ENCODE results near the gene MAGI2. TPM values are rescaled to one million over a fixed set of nuclear protein-coding genes. Genes with fewer than 3 reads are reported as not detected.

Gene MAGI2
- total RNA-seq, 1 donor from 2014 or later: 10.7 TPM

DNA sequence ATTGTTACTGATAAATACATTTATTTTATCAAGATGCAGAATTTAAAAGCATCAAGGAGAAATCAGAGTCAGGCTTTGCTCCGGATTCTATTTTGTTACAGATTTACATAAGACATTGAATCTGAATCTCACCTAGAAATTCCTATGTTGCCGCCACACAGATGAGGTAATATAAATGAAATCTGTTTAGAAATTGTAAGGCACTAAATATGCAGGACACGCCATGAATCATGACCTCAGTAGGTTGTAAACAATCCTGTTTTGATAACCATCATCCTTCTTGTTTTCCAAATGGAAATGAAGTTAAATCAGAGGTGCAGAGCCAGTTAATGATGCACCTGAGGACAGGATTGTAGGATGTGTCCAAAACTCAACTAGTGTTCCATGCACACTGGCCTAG is 778.0 kb downstream of the MAGI2 start:
- Mint-ChIP-seq H3K27ac (ENCODE audit: unreplicated experiment) (no peak overlapping the region), H3K9me3 (ENCODE audit: unreplicated experiment) (peaks cover under 1% of the 10 kb centered on the region)

DNA sequence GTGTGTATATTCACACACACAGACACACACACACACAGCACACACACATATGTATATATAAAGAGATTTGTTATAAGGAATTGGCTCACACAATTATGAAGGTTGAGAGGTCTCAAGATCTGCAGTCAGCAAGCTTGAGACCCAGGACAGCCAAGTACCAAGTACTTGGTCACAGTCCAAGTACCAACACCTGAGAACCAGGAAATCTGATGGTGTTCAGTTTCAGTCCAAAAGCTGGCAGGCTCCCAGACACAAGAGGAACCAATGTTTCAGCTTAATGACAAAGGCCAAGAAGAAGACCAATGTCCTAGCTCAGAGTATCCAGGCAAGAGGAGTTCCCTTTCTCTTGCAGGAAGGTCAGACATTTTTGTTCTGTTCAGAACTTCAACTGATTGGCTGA is 780.2 kb downstream of the MAGI2 start:
- Mint-ChIP-seq H3K9me3 (ENCODE audit: unreplicated experiment) (peaks cover 9% of the 10 kb centered on the region), H3K27me3 (ENCODE audit: unreplicated experiment) (no peaks in the 10 kb centered on the region), H3K4me3 (ENCODE audit: unreplicated experiment) (no peak overlapping the region), H3K36me3 (ENCODE audit: unreplicated experiment) (no peaks in the 10 kb centered on the region), H3K27ac (ENCODE audit: unreplicated experiment) (no peak overlapping the region), H3K4me1 (ENCODE audit: unreplicated experiment) (no peaks in the 10 kb centered on the region)
- TF ChIP-seq, protein P1, sequence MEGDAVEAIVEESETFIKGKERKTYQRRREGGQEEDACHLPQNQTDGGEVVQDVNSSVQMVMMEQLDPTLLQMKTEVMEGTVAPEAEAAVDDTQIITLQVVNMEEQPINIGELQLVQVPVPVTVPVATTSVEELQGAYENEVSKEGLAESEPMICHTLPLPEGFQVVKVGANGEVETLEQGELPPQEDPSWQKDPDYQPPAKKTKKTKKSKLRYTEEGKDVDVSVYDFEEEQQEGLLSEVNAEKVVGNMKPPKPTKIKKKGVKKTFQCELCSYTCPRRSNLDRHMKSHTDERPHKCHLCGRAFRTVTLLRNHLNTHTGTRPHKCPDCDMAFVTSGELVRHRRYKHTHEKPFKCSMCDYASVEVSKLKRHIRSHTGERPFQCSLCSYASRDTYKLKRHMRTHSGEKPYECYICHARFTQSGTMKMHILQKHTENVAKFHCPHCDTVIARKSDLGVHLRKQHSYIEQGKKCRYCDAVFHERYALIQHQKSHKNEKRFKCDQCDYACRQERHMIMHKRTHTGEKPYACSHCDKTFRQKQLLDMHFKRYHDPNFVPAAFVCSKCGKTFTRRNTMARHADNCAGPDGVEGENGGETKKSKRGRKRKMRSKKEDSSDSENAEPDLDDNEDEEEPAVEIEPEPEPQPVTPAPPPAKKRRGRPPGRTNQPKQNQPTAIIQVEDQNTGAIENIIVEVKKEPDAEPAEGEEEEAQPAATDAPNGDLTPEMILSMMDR (IDR thresholded peaks at IDR 0.05): no peak
- DNase-seq (ENCODE audit: extremely low spot score, unreplicated experiment): no peak

More for the DNA sequence above, 778.0 kb downstream of the MAGI2 start:
- TF ChIP-seq, protein P1 (IDR thresholded peaks at IDR 0.05): no peak
- no peaks in the 10 kb centered on the region for H3K4me1 Mint-ChIP-seq (ENCODE audit: unreplicated experiment)
- no peak overlapping the region for H3K4me3 Mint-ChIP-seq (ENCODE audit: unreplicated experiment)
- no peak for DNase-seq (ENCODE audit: extremely low spot score, unreplicated experiment)
- no peaks in the 10 kb centered on the region for H3K27me3 Mint-ChIP-seq (ENCODE audit: unreplicated experiment)
- H3K36me3 Mint-ChIP-seq (ENCODE audit: unreplicated experiment): no peaks in the 10 kb centered on the region

GRCh38 chr7:78662939-78663338 is 790.5 kb downstream of the MAGI2 start:
- Mint-ChIP-seq H3K36me3 (ENCODE audit: unreplicated experiment) (no peaks in the 10 kb centered on the region), H3K9me3 (ENCODE audit: unreplicated experiment) (no peaks in the 10 kb centered on the region), H3K27me3 (ENCODE audit: unreplicated experiment) (no peaks in the 10 kb centered on the region), H3K27ac (ENCODE audit: unreplicated experiment) (no peak overlapping the region), H3K4me3 (ENCODE audit: unreplicated experiment) (no peak overlapping the region), H3K4me1 (ENCODE audit: unreplicated experiment) (no peaks in the 10 kb centered on the region)
- no peak for DNase-seq (ENCODE audit: extremely low spot score, unreplicated experiment)
- TF ChIP-seq, protein P1 (IDR thresholded peaks at IDR 0.05): no peak

DNA sequence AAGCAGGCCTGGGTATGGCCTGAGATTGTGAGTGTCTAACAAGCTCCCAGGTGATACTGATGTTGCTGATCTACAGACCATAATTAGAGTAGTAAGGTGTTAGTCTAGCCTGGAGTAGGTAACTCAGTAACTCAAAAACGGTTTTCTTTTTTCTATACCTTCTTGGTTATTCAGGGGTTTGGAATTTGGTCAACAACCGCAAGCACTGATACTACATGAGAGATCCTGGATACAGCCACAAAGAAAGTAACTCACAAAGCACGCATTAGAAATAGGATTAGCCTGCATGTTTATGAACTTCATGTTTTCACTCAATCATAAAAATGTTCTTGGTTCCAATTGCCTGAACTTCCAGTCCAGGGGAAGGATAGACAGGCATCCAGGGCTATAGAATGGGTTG is 803.5 kb downstream of the MAGI2 start:
- H3K27me3 Mint-ChIP-seq (ENCODE audit: unreplicated experiment): no peaks in the 10 kb centered on the region
- H3K36me3 Mint-ChIP-seq (ENCODE audit: unreplicated experiment): no peaks in the 10 kb centered on the region
- no peak for DNase-seq (ENCODE audit: extremely low spot score, unreplicated experiment)
- no peak overlapping the region for H3K4me3 Mint-ChIP-seq (ENCODE audit: unreplicated experiment)
- no peak overlapping the region for H3K27ac Mint-ChIP-seq (ENCODE audit: unreplicated experiment)
- H3K9me3 Mint-ChIP-seq (ENCODE audit: unreplicated experiment): peaks cover 11% of the 10 kb centered on the region
- H3K4me1 Mint-ChIP-seq (ENCODE audit: unreplicated experiment): no peaks in the 10 kb centered on the region
- TF ChIP-seq, protein P1 (IDR thresholded peaks at IDR 0.05): no peak

DNA sequence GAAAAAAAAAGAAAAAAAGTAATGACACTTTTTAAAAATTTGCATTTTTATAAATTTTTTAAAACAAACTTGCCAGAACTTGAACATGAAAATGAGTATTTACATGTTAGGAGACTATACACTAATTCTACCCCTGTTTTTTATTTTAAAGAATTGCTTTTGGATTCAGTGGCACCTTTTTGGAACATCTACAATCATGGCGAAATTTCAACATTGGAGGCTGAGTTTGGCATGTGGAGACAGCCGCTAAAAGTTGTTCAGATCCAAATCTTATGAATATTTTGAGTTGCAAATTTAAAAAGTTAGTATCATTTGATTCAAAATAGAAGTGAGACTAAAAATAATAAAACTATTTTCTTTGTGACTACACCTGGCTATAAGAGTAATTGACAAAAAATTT is 804.2 kb downstream of the MAGI2 start:
- Mint-ChIP-seq H3K36me3 (ENCODE audit: unreplicated experiment) (no peaks in the 10 kb centered on the region), H3K9me3 (ENCODE audit: unreplicated experiment) (peaks cover 11% of the 10 kb centered on the region), H3K27me3 (ENCODE audit: unreplicated experiment) (no peaks in the 10 kb centered on the region), H3K27ac (ENCODE audit: unreplicated experiment) (no peak overlapping the region), H3K4me3 (ENCODE audit: unreplicated experiment) (no peak overlapping the region), H3K4me1 (ENCODE audit: unreplicated experiment) (no peaks in the 10 kb centered on the region)
- DNase-seq (ENCODE audit: extremely low spot score, unreplicated experiment): no peak
- TF ChIP-seq, protein P1 (IDR thresholded peaks at IDR 0.05): no peak

All from osteocyte (in vitro differentiated cells).